ENCODE measurements around the gene MUC20. TPM values are rescaled to one million over a fixed set of nuclear protein-coding genes. Genes with fewer than 3 reads are reported as not detected.
A peak's percentile ranks its signal among the peaks of the same experiment; 100 is the strongest.
"Not testable (repeated sequence)": the region's sequence is repeated elsewhere in the genome, so short reads cannot be mapped to it uniquely, and the experiment has no call there.

MUC20 gene
- total and polyA plus RNA-seq, 8 donors = 5.2 to 35.9 (median 10.8) TPM

DNA sequence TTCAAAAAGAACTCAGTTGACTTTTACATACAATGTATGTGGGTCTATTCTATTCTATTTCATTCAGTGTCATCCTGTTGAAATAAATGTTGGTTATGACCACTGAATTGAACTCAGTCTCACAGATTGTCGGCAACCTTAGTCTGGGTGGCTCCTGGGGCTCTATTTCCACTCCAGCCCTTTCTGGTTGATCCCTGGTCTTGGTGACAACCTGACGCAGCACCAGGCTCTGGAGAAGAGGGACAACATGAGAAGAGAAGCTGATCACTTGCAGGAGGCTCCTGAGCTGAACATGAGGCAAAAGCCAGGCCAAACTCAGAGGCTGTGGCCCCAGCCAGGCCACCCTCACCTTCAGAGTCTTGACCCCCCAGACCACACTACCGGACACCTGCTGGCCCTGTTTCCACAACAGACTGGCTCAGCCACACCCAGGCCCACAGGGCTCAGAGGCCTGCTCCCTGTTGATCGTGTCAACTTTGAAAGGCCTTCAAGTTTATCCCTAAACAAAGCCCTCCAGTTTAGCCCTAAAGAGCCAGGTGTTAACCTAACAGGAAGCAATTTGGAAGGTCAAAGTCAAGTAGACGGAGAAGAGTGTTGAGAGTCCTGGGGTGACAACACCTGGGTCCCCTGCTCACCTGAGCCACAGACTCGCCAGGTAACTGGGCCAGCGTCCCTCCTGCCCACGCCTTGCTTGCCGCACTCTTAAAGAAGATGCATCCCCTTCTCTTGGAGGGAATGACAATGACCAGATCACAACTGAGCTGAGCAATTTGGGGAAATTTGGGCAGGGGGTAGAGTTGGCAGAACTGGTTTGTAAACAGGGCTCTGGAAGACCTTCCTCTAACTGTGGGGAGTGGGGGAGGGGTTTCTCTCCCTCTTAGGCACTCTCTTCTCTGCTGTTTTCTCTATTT is 15.4 kb upstream of the MUC20 start:
- Histone ChIP-seq H3K4me3 (no peak overlapping the region), H3K27me3 (no peaks in the 10 kb centered on the region), H3K9me3 (no peaks in the 10 kb centered on the region), H3K4me1 (no peaks in the 10 kb centered on the region), H3K36me3 (peaks cover 0 to 16% (median 9%) of the 10 kb centered on the region in 3 donors), H3K27ac (no peak overlapping the region)
- ATAC-seq (peak in 3 of 4 donors; percentile 4 to 9 (median 8)), DNase-seq (no peak), FAIRE-seq (no peak)
- intact Hi-C loops (cut with DNase I) = no loop called here
- TF ChIP-seq, protein P1, sequence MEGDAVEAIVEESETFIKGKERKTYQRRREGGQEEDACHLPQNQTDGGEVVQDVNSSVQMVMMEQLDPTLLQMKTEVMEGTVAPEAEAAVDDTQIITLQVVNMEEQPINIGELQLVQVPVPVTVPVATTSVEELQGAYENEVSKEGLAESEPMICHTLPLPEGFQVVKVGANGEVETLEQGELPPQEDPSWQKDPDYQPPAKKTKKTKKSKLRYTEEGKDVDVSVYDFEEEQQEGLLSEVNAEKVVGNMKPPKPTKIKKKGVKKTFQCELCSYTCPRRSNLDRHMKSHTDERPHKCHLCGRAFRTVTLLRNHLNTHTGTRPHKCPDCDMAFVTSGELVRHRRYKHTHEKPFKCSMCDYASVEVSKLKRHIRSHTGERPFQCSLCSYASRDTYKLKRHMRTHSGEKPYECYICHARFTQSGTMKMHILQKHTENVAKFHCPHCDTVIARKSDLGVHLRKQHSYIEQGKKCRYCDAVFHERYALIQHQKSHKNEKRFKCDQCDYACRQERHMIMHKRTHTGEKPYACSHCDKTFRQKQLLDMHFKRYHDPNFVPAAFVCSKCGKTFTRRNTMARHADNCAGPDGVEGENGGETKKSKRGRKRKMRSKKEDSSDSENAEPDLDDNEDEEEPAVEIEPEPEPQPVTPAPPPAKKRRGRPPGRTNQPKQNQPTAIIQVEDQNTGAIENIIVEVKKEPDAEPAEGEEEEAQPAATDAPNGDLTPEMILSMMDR (IDR thresholded peaks at IDR 0.05) = no peak
- 92% methylated on average over 9 of the region's 9 CpGs for WGBS, 2 donors

DNA sequence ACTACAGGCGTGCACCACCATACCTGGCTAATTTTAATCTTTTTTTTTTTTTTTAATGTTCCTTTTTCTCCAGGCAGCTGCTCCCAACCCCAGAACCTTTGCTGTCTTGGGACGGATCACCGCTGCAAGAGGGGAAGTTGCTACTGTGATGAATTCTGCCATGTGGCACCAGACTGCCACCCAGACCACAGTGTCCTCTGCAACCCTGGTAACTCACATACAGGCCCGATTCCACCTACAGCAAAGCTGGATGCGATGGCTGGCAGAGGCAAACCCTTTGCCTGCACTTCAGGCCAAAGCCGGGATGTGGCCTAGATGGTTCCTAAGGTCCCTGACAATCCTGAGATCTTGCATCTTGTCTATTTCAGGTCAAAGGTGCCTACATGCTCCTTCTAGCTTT is 12.7 kb upstream of the MUC20 start:
- DNase-seq (no peak), FAIRE-seq (no peak), ATAC-seq (no peak)
- H3K27me3 ChIP-seq = no peaks in the 10 kb centered on the region
- intact Hi-C loops (cut with DNase I) = no loop called here
- H3K36me3 ChIP-seq = peaks cover 5 to 27% (median 14%) of the 10 kb centered on the region in 3 donors
- TF ChIP-seq, protein P1 (IDR thresholded peaks at IDR 0.05) = no peak
- no peaks in the 10 kb centered on the region for H3K9me3 ChIP-seq
- WGBS, 2 donors = 79 to 95% methylated on average over 6 of the region's 6 CpGs
- H3K4me3 ChIP-seq = no peak overlapping the region
- H3K4me1 ChIP-seq = no peaks in the 10 kb centered on the region
- H3K27ac ChIP-seq = no peak overlapping the region

DNA sequence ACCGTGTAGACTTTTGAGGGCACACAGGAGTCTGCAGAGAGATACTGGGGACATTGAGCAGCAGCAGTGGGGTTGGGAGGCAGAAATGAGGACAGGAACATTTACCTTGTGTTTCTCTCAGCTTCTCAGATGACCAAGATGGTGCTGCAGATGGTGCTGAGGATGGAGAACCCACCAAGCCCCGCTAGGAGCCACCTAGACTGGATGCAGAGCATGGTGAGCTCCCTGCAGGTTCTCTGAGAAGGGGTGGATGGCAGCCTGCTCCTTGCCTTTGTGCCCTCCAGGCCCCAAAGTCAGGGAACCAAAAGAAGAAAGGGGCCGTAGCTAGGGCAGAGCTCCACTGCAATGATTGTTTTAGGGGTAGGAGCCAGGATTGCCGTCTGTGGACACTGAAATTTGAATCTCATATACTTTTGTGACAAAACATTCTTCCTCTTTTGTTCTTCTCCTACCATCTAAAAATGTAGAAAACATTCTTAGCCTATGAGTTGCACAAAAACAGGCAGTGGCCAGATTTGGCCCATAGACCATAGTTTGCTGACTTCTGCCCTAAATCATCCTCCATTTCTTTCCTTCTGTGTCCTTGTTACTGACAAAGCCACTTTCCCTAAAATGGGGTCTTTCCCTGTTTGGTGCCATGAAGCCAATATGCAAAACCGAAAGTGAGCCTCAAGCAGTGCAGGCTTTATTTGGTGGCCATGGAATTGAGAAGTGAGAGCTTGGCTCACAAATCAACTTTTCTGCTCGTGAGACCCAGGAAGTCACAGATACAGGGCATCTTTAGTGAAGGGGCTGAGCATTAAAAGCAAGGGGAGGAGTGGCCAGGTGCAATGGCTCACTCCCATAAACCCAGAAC is 11.9 kb upstream of the MUC20 start:
- 91 to 96% methylated on average over 6 of the region's 6 CpGs for whole genome bisulfite sequencing, 2 donors
- no peak for DNase-seq
- intact Hi-C loops (cut with DNase I) = no loop called here
- no peak overlapping the region for H3K4me3 ChIP-seq
- FAIRE-seq = no peak
- H3K27me3 ChIP-seq = no peaks in the 10 kb centered on the region
- ATAC-seq = no peak
- no peaks in the 10 kb centered on the region for H3K9me3 ChIP-seq
- H3K4me1 ChIP-seq = no peaks in the 10 kb centered on the region
- no peak overlapping the region for H3K27ac ChIP-seq
- TF ChIP-seq, protein P1 (IDR thresholded peaks at IDR 0.05) = no peak
- H3K36me3 ChIP-seq = peaks cover 5 to 27% (median 14%) of the 10 kb centered on the region in 3 donors

DNA sequence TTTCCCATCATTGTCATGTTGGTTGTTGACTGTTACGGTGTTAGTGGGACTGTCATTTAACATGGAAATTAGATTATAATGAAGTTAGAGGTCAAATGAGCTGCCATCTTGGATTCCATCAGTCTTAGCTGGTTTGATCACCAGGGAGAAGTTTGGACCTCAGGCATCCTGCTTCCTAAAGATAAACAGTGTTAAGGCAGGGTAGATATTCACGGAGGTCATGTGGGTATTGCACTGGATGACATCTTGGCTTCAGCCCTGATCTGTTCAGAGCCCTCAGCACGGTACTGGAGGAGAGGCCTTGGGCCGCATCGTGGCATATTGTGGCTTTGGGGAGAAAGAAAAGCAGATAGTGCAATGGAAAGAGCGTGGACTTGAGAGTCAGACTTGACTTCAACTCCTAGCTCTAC is 11.1 kb upstream of the MUC20 start:
- 95 to 96% methylated on average over 6 of the region's 6 CpGs for WGBS, 2 donors
- ATAC-seq (no peak), DNase-seq (no peak), FAIRE-seq (no peak)
- intact Hi-C loops (cut with DNase I) = no loop called here
- H3K27ac ChIP-seq = no peak overlapping the region
- H3K9me3 ChIP-seq = no peaks in the 10 kb centered on the region
- no peaks in the 10 kb centered on the region for H3K27me3 ChIP-seq
- peaks cover 5 to 32% (median 14%) of the 10 kb centered on the region in 3 donors for H3K36me3 ChIP-seq
- no peaks in the 10 kb centered on the region for H3K4me1 ChIP-seq
- no peak overlapping the region for H3K4me3 ChIP-seq
- TF ChIP-seq, protein P1 (IDR thresholded peaks at IDR 0.05) = no peak

DNA sequence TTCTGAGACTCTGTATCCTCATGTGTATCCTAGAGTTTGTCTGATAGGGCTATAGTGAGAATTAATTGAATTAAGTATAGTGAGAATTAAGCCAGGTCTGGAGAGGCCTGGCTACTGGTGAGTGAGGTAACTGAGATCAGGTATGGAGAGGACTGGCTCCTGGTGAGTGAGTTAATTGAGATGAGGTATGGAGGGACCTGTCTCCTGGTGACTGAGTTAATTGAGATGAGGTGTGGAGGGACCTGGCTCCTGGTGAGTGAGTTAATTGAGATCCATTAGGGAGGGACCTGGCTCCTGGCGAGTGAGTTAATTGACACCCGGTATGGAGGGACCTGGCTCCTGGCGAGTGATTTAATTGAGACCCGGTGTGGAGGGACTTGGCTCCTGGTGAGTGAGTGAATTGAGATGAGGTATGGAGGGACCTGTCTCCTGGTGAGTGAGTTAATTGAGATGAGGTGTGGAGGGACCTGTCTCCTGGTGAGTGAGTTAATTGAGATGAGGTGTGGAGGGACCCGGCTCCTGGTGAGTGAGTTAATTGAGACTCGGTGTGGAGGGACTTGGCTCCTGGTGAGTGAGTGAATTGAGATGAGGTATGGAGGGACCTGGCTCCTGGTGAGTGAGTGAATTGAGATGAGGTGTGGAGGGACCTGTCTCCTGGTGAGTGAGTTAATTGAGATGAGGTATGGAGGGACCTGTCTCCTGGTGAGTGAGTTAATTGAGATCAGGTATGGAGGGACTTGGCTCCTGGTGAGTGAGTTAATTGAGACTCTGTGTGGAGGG is 10.5 kb upstream of the MUC20 start:
- H3K27ac ChIP-seq; H3K4me3 ChIP-seq; FAIRE-seq; H3K4me1 ChIP-seq; intact Hi-C loops (cut with DNase I); H3K27me3 ChIP-seq; DNase-seq; H3K9me3 ChIP-seq; ATAC-seq: not testable (repeated sequence)
- H3K36me3 ChIP-seq = peaks cover 5 to 37% (median 14%) of the 10 kb centered on the region in 3 donors
- whole genome bisulfite sequencing, 2 donors = 63% methylated on average over 6 of the region's 6 CpGs

DNA sequence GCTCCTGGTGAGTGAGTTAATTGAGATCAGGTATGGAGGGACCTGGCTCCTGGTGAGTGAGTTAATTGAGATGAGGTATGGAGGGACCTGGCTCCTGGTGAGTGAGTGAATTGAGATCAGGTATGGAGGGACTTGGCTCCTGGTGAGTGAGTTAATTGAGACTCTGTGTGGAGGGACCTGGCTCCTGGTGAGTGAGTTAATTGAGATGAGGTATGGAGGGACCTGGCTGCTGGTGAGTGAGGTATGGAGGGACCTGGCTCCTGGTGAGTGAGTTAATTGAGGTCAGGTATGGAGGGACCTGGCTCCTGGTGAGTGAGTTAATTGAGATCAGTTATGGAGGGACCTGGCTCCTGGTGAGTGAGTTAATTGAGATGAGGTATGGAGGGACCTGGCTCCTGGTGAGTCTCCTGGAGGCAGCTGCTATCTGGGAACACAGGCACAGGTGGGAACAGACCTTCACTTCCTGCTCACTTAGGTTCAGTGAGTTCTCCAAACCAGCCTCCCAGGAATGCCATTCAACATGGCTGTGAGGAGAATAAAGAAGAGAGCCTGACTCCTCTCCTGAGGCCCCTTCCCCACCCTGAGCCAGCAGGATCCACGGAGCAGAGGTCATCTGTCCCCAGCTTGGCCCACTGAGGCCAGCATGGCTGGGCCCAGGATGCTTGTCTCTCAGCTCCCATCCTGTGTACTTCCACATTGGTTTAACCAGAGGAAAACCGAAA is 9.5 kb upstream of the MUC20 start:
- H3K27ac ChIP-seq; H3K4me1 ChIP-seq; H3K27me3 ChIP-seq; intact Hi-C loops (cut with DNase I); H3K4me3 ChIP-seq; ATAC-seq; FAIRE-seq; DNase-seq; H3K9me3 ChIP-seq: not testable (repeated sequence)
- WGBS, 2 donors = 61 to 71% methylated on average over 2 of the region's 2 CpGs
- H3K36me3 ChIP-seq = peaks cover 5 to 37% (median 14%) of the 10 kb centered on the region in 3 donors

All from pancreas (tissue), 10 donors.